T47D (cell line): ENCODE data around the gene DMBX1.

Experiments
- DNase-seq, 2 experiments: peaks; one replicate each; pipeline versions ENCODE4 v3.0.0 to v3.0.0-alpha.2; 2011 to 2012; ENCODE audit warnings: low read depth in 1 of 2, low spot score in 1 of 2
- JUND ChIP-seq: IDR thresholded peaks from 2 replicates; pipeline ENCODE4 v1.6.1; 2012; ENCODE audit warnings: low read depth
- in situ Hi-C: cut with HindIII; loops from 2 replicates; pipeline ENCODE4 v1.10.0; 2016; ENCODE audit warnings: low sequenced_read_pairs, low pct_unique_long_range_greater_than_20kb

The DMBX1 gene

DNA sequence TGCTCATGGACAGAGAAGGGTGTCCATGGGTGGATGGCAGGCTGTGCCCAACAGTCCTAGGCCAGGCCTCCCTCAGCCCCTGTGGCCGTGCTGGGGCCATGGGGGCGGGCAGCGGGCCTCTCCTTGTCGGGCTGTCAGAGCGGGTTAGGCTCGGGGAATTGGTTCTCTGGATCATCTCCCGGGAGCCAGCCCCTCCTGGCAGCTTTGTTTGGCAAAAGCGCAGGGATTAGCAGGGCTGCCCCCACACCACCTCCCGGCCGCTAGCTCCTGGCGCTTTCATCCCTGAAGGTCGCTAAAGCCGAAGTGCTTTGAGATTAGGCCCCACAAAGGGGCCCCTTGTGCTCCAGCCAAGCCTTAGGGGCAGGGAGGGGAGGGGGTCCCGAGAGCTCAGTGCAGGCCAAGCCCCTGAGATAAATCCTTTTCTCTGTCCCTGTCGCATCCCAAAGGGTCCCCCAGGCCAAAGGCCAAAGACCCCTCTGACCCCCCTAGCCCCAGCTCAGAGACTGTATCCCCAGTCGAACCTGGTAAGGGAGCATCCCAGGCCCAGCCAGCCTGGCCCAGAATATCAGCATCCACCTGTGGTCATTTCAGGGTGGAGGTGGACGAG, 9.8 kb upstream of the DMBX1 start:
- in situ Hi-C loops, result no loop called here
- DNase-seq, result no peak
- TF ChIP-seq JUND, result no peak

DNA sequence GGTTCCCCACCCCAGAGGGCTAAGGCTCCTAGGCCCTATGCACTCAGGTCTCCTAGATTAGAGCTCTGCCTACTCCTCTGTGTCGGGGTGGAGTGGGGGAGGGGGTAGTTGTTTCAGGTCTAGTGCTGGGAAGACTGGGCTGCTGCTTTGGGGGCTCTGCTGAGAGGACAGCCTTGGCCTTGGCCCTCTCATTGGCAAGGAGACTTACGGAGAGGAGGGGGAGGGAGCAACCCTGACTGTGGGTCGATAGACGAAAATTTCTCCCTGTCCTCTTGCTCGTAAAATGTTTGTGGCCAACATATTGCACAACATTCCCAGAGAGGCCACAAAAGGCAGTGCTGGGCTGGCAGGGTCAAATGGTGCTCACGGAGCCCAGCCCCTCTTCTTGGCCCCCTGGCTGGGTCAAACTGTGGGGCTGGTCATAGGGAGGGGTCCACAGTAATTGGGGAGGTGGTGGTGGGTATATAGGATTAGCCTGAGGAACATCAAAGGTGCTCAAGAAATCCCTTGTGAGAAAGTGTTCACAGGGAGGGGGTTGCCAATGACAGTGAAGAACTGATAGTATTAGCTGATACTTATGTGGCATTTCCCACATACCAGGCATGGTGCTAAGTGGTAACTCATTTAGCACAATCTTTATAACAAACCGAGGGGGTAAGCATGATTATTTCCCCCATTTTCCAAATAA, 8.5 kb upstream of the DMBX1 start:
- no peak for DNase-seq
- TF ChIP-seq JUND, result no peak
- in situ Hi-C loops, result no loop called here

DNA sequence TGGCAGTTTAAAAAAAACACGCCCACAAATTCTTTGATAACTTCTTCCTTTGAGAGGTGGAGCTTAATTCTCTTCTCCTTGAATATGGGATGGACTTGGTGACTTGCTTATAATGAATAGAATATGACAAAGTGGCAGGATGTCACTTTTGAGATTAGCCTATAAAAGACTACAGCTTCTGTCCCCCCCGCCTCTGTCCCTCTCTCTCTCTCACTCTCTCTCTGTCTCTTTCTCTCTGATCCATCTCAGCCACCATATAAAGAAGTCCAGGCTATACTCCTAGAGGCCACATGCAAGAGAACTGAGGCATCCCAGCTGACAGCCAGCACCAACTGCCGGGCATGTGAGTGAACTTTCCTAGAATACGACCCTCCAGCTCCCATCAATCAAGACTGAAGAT, 7.7 kb upstream of the DMBX1 start:
- no peak for TF ChIP-seq JUND
- in situ Hi-C loops, result no loop called here

DNA sequence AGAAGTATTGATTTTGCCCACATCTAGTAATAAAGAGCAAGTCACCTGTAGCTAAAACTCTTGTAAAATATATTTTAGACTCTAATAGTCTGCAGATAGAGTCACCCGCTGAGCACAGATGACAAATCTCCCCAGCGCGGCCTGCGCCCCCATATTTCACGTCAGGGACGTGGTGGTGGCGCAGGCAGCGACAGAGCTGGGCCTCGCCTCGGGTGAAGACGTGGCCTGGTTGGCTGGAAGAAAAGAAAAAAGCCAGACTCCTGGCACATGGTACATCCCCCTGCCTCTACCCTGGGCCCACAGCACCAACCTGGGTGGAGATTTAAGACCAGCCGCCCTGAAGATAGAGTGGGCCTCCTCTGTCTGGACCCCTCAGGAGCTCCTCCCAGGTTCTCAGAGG, 6.0 kb upstream of the DMBX1 start:
- in situ Hi-C loops, result no loop called here
- no peak for TF ChIP-seq JUND
- DNase-seq, result no peak

More for the DNA sequence above, 7.7 kb upstream of the DMBX1 start:
- no peak for DNase-seq

DNA sequence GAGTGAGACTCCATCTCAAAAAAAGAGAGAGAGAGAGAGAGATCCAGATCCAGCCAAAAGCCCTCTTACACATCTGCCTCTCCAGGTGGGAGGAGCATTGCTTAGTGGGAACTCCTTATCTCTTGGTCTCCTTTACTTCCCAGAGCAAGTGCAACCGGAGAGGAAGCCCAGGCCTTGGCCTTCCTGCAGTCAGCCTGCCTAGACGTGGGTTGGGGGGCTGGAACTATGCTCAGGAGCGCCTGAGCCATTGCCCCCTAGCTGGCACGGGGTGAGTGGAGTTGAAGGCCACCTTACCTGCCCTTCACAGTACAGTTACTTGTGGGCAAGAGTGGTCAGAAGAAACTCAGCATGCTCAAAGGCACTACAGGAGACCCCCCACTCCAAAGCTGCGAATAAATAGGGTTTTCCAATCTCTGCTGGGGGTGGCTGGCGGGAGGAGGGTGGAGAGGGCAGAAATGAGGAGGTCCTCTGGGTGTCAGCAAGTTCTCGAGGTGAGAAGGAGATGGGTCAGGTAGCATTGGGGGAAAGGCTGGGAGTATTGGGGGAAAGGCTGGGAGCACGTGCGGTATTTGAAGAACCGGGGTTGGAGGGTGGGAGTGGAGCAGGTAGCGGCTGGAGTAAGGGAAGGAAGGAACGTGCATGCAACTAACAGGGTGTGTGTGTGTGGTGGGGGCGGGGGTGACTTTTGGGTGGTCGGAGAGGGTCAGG, 4.7 kb upstream of the DMBX1 start:
- in situ Hi-C loops, result no loop called here
- no peak for TF ChIP-seq JUND

DNA sequence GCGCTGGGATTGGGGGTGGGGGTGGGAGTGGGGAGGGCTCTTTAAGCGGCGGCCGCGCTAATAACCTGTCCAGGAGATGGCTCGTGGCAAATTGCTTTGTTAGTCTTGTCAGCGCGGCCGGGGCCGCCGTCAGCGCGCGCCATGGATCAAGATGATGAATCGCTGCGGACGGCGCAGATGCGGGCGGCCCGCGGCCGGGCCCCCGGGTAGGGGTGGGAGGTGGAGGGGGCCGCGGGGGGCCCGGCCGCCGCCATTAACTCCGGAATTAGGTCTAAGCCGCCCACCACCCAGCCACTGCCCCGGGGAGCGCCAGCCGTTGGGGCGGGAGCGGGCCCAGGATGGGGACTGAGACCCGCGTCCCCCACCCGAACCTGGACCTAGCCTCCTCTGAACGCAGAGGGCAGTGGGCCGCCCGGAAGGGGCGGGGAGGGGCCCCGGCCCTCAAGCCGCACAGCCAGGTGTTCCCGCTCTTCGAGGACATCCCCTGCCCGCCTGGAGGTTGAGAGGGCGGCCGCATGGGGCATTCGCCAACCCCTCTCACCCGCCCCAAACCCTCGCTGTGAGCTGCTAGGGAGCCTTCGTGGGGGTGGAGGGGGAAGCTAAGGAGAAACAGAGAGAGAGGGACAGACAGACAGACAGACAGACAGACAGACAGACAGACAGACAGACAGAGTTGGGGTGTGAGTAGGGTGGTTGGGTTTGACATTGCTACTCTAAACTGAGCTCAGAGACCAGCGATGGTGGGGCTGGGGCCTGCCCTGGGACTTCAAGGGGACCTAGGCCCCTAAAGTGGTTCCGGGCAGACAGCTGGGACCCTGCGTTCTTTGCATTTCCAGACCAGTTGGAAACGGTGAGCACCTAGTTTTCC, 3.8 kb upstream of the DMBX1 start:
- TF ChIP-seq JUND, result no peak
- DNase-seq, result no peak
- in situ Hi-C loops, result no loop called here

More for the DNA sequence above, 4.7 kb upstream of the DMBX1 start:
- DNase-seq, result no peak

DNA sequence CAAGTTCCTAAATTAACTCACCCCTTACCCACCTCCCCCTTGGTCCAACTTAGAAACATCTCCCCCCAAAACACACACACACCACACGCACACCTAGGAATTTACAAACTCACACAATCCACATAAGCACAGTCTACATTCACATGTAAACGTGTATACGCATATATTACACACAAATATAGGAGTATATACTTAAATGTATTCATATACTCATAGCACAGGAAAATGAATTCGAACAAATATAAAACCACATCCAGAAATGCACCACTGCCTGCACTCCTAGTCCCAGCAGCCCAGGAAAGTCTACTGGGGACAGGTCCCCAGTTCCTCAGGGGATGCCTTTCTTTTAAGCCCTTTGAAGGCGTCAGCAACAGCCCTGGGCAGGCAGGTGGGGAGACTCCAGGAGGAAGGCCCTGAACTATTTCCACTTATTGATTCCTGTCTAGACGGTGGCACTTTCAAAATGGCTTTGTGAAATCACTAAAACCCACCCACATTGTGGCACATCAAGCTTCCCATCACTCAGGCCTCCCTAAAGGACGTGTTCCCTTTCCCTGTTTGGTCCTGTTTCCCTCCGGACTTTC, 3.1 kb upstream of the DMBX1 start:
- in situ Hi-C loops, result no loop called here
- no peak for TF ChIP-seq JUND

DNA sequence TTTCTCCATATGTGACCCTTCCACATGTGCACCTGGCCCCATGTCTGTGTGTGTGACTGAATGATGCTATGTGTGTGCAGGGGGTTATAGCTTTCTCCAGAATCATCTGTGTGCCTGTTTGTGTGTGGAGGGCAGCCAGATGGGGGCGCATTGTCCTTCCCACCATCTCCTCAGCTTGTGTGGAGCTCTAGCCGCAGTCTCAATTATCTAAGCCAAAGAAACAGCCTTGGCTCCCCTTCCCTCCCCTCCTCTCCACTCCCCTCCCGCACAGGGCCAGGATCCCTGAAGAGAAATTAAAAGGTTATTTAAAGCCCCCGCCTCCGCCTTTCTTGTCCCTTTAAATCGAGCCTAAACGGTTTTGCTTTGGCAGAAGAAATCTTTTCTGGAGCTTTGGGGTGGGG, 1.8 kb upstream of the DMBX1 start:
- DNase-seq, result peak; percentile 26 to 37

More for the DNA sequence above, 3.1 kb upstream of the DMBX1 start:
- no peak for DNase-seq

DNA sequence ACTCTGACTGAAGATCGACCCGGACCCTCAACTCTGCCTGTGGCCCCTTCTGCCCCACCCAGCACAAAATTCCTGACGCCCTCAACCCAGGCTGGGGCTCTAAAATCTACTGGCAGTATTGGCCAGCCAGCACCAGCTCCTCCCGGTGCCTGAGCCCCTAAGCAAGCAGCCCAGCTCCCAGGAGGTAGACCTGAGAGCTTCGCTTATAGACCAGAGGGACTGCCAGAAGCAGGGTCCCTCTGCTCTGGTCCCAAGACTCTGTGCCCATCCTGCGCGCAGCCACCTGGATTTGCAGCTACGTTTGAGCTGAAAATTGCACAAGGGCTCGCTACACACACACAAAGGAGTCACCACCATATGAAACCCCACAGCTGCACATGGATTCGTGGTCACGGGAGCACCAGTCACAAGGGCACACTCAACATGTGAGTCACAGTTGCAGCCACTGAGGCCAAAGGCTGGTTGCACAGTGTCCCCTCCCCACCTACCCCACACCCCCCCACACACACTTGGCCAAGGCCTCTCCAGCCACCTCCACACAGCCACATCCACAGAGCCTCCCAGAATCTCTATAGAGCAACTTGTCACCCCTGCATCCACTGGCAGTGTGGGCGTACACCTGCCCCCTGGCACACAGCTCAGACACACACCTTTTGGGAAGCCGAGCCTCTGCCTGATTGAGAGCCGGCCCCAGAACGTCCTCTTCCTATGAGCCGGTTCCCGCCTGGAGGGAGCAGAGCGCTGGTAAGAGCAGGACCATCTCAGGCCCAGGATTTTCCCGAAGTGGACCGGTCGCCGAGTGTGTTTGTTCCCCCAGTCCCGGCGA, 1.1 kb upstream of the DMBX1 start:
- DNase-seq, result no peak
- in situ Hi-C loops, result no loop called here

More for the DNA sequence above, 1.8 kb upstream of the DMBX1 start:
- in situ Hi-C loops, result no loop called here
- TF ChIP-seq JUND, result no peak

DNA sequence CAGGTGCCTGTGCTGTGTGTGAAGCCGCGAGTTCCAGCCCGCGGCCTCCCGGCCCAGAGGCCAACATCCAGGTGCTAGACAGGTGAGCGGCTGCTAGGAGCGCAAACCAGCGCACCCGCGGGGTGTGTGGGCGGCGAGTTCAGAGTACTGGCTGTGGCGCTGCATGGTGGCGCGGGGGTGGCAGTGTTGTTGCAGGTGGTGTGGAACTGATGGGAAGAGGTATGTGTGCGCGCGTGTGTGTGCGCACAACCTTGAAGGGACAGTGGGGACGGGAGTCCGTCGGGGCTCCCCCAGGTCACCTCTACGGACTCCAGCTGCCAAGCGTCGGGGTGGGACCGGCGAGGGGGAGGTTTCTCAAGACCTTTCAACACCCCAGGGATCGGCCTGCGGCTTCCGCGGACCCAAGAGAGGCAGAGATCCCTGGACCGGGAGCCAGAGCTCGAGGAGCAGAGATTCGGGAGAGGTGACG, 433 bp upstream of the DMBX1 start:
- peak in 1 of 2 experiments; percentile 48 for DNase-seq
- in situ Hi-C loops, result no loop called here
- TF ChIP-seq JUND, result no peak

More for the DNA sequence above, 1.1 kb upstream of the DMBX1 start:
- TF ChIP-seq JUND, result no peak

DNA sequence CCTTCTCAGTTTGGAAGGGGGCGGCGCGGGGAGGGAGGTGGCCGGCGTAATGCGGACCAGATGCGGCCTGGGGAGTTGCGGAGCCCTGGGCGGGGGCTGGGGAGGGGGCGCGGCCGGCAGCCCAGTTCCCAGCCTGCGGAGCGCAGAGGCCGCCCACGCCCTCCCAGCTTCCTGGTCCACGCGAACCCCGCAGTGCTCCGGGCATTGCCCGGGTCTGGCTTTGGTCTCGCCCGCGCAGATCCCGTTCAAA, 695 bp downstream of the DMBX1 start:
- in situ Hi-C loops, result no loop called here
- no peak for TF ChIP-seq JUND
- no peak for DNase-seq
